WTC11 (cell line): ENCODE data around the gene TNFAIP3. TPM values are rescaled to one million over a fixed set of nuclear protein-coding genes. Genes with fewer than 3 reads are reported as not detected.

Experiments
- ATAC-seq: fragments of 200-7000 bp; cut with Tn5 transposase; 2 replicates; pipeline ENCODE4 v1.10.0; 2021; ENCODE audit warnings: mild to moderate bottlenecking, moderate library complexity
- CTCF ChIA-PET: fragments of 300-600 bp; sonication (Branson Sonifier 250); formaldehyde crosslinking; loops from one replicate; lab custom pipeline; 2021; ENCODE audit warnings: antibody characterized with exemption; lab: Charles Lee
- POLR2A ChIA-PET: fragments of 350-600 bp; sonication (Branson Sonifier 250); formaldehyde crosslinking; loops from one replicate; lab custom pipeline; 2021; ENCODE audit warnings: antibody characterized with exemption; lab: Charles Lee
- DNase-seq: peaks from one replicate; pipeline ENCODE4 v3.0.0; 2021; ENCODE audit warnings: low spot score
- H3K27ac Mint-ChIP-seq: 2 replicates; pipeline ENCODE4 v1.8.0; 2021; ENCODE audit warnings: mixed read lengths
- H3K27me3 Mint-ChIP-seq: 2 replicates; pipeline ENCODE4 v1.8.0; 2021; ENCODE audit warnings: low read depth, mild to moderate bottlenecking, moderate library complexity, mixed read lengths
- H3K36me3 Mint-ChIP-seq: 2 replicates; pipeline ENCODE4 v1.8.0; 2021; ENCODE audit warnings: mixed read lengths
- H3K4me1 Mint-ChIP-seq: 2 replicates; pipeline ENCODE4 v1.8.0; 2022; ENCODE audit warnings: mixed read lengths
- H3K4me3 Mint-ChIP-seq: 2 replicates; pipeline ENCODE4 v1.8.0; 2021; ENCODE audit warnings: mild to moderate bottlenecking, moderate library complexity, mixed read lengths
- H3K9me3 Mint-ChIP-seq: 2 replicates; pipeline ENCODE4 v1.8.0; 2021; ENCODE audit warnings: mixed read lengths
- ATF1 ChIP-seq: sonication (generic); formaldehyde crosslinking; IDR thresholded peaks from 2 replicates; pipeline ENCODE4 v1.8.1; 2023; ENCODE audit warnings: mild to moderate bottlenecking, moderate library complexity, missing genetic modification reagents
- ESRRA ChIP-seq: sonication (generic); formaldehyde crosslinking; IDR thresholded peaks from 2 replicates; pipeline ENCODE4 v1.8.1; 2022; ENCODE audit warnings: mild to moderate bottlenecking, missing genetic modification reagents, borderline replicate concordance
- GABPB1 ChIP-seq: sonication (generic); formaldehyde crosslinking; IDR thresholded peaks from 2 replicates; pipeline ENCODE4 v1.8.1; 2023; ENCODE audit warnings: mild to moderate bottlenecking, missing genetic modification reagents
- NR2C2 ChIP-seq: sonication (generic); formaldehyde crosslinking; IDR thresholded peaks from 2 replicates; pipeline ENCODE4 v1.8.0; 2022; ENCODE audit warnings: mild to moderate bottlenecking, missing genetic modification reagents
- OVOL2 ChIP-seq: fragments of 250-450 bp; sonication (Bioruptor Pico); IDR thresholded peaks from 2 replicates; pipeline ENCODE4 v1.9.0; 2021; ENCODE audit warnings: mild to moderate bottlenecking, borderline replicate concordance
- TCF7 ChIP-seq: sonication (generic); formaldehyde crosslinking; IDR thresholded peaks from 2 replicates; pipeline ENCODE4 v1.8.0; 2022; ENCODE audit warnings: mild to moderate bottlenecking, low read depth, missing genetic modification reagents, moderate library complexity
- ZNF317 ChIP-seq: sonication (generic); formaldehyde crosslinking; IDR thresholded peaks from 2 replicates; pipeline ENCODE4 v1.8.1; 2023; ENCODE audit warnings: low read depth, mild to moderate bottlenecking, moderate library complexity, missing genetic modification reagents, borderline replicate concordance
- total RNA-seq: library from RNA; stranded (reverse); gene quantifications from 3 replicates; pipeline ENCODE4 v1.2.3, GENCODE V29; 2021
- TF ChIP-seq, protein P1 (sequence below): sonication (generic); formaldehyde crosslinking; IDR thresholded peaks from 2 replicates; pipeline ENCODE4 v1.8.1; 2023; ENCODE audit warnings: mild to moderate bottlenecking, missing genetic modification reagents
- TF ChIP-seq, protein P2 (sequence below): sonication (generic); formaldehyde crosslinking; IDR thresholded peaks from 2 replicates; pipeline ENCODE4 v1.8.0; 2023; ENCODE audit warnings: mild to moderate bottlenecking, missing genetic modification reagents
- TF ChIP-seq, protein P3 (sequence below): sonication (generic); formaldehyde crosslinking; IDR thresholded peaks from 2 replicates; pipeline ENCODE4 v1.8.1; 2022; ENCODE audit warnings: mild to moderate bottlenecking, moderate library complexity, missing genetic modification reagents
- TF ChIP-seq, protein P4 (sequence below): fragments of 250-450 bp; sonication (Bioruptor Pico); IDR thresholded peaks from 2 replicates; pipeline ENCODE4 v1.9.0; 2021; ENCODE audit warnings: moderate library complexity, mild to moderate bottlenecking, inconsistent platforms, borderline replicate concordance
- TF ChIP-seq, protein P5 (sequence below): sonication (generic); formaldehyde crosslinking; IDR thresholded peaks from 2 replicates; pipeline ENCODE4 v1.8.1; 2022; ENCODE audit warnings: missing genetic modification reagents, borderline replicate concordance
- TF ChIP-seq, protein P6 (sequence below): sonication (generic); formaldehyde crosslinking; IDR thresholded peaks from 2 replicates; pipeline ENCODE4 v1.8.0; 2022; ENCODE audit warnings: missing genetic modification reagents

Gene TNFAIP3
- total RNA-seq, 1 experiment from 2014 or later, result 4.2 TPM

DNA sequence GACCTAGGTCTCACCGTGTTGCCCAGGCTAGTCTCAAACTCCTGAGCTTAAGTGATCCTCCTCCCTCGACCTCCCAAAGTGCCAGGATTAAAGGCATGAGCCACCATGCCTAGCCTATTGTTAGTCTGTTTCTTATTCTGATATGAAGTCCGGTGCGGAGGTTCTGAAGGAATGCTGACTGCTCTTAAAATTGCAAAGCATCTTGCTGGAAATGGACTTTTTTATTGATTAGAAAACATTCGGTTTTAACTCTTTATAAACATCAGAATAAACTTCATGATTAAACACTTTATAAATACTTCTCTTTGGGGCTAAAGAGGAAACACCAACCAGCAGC lies 3.2 kb downstream of the TNFAIP3 start:
- ATAC-seq, result no peak
- Mint-ChIP-seq H3K4me3 (no peak overlapping the region), H3K9me3 (no peaks in the 10 kb centered on the region), H3K27me3 (peaks cover 31% of the 10 kb centered on the region), H3K4me1 (peaks cover 28% of the 10 kb centered on the region), H3K27ac (no peak overlapping the region), H3K36me3 (no peaks in the 10 kb centered on the region)
- DNase-seq, result no peak
- POLR2A ChIA-PET, result no interaction called here
- CTCF ChIA-PET, result interaction anchor here (0.9 to 2.7 kb wide), 7 partner anchors 9 to 166 kb away, joined by 3 to 9 read pairs (median 5); no protein-coding TSS in a partner anchor
- TF ChIP-seq NR2C2 (CRISPR knock-in tag), result no peak

DNA sequence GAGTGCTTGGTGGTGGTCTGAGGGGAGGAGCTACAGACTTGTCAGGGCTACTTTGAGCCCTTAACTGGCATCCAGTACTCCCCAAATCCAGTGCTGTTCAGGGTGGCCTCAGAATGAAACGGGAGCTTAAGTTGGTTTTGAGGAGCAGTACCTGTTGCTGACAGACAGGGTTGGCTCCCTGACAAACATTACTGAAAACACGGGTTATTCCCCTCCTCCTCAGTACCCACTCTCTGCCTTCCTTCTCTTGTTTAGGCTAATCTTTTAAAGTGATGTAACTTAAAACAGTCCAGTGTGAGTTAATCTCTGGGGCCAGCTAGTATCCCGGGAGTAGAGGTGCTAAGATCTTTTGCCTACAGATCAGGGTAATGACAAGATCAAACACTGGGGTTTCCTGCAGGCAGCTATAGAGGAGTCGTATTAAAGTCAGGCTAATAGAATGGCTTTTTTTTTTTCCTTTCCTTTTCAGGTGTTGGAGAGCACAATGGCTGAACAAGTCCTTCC lies 3.7 kb downstream of the TNFAIP3 start:
- H3K4me3 Mint-ChIP-seq, result no peak overlapping the region
- H3K9me3 Mint-ChIP-seq, result no peaks in the 10 kb centered on the region
- DNase-seq (no peak), ATAC-seq (no peak; the same call in 1 of the 2 replicates)
- POLR2A ChIA-PET, result no interaction called here
- H3K36me3 Mint-ChIP-seq, result no peaks in the 10 kb centered on the region
- CTCF ChIA-PET, result interaction anchor here (0.9 to 2.7 kb wide), 7 partner anchors 9 to 166 kb away, joined by 3 to 9 read pairs (median 5); no protein-coding TSS in a partner anchor
- H3K27ac Mint-ChIP-seq, result no peak overlapping the region
- H3K27me3 Mint-ChIP-seq, result peaks cover 27% of the 10 kb centered on the region
- H3K4me1 Mint-ChIP-seq, result peaks cover 23% of the 10 kb centered on the region
- TF ChIP-seq GABPB1 (CRISPR knock-in tag), result 0 out of 2 replicates have a peak, but pooled peaks have one; percentile 8
- no peak for TF ChIP-seq TCF7 (CRISPR knock-in tag)
- TF ChIP-seq, protein P1, sequence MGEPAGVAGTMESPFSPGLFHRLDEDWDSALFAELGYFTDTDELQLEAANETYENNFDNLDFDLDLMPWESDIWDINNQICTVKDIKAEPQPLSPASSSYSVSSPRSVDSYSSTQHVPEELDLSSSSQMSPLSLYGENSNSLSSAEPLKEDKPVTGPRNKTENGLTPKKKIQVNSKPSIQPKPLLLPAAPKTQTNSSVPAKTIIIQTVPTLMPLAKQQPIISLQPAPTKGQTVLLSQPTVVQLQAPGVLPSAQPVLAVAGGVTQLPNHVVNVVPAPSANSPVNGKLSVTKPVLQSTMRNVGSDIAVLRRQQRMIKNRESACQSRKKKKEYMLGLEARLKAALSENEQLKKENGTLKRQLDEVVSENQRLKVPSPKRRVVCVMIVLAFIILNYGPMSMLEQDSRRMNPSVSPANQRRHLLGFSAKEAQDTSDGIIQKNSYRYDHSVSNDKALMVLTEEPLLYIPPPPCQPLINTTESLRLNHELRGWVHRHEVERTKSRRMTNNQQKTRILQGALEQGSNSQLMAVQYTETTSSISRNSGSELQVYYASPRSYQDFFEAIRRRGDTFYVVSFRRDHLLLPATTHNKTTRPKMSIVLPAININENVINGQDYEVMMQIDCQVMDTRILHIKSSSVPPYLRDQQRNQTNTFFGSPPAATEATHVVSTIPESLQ (CRISPR knock-in tag), result no peak

DNA sequence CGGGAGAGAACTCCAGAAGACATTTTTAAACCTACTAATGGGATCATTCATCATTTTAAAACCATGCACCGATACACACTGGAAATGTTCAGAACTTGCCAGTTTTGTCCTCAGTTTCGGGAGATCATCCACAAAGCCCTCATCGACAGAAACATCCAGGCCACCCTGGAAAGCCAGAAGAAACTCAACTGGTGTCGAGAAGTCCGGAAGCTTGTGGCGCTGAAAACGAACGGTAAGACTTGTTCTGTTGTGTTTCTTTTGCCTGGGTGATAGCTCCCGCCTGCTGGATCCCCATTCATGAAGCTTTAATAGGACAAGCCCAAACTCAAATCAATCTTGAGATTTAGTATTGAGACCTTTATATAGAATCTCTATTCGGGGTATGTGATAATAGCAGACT lies 4.2 kb downstream of the TNFAIP3 start:
- TF ChIP-seq GABPB1 (CRISPR knock-in tag) (0 out of 2 replicates have a peak, but pooled peaks have one; percentile 5), ATF1 (CRISPR knock-in tag) (no peak), ZNF317 (CRISPR knock-in tag) (no peak)
- TF ChIP-seq, protein P2, sequence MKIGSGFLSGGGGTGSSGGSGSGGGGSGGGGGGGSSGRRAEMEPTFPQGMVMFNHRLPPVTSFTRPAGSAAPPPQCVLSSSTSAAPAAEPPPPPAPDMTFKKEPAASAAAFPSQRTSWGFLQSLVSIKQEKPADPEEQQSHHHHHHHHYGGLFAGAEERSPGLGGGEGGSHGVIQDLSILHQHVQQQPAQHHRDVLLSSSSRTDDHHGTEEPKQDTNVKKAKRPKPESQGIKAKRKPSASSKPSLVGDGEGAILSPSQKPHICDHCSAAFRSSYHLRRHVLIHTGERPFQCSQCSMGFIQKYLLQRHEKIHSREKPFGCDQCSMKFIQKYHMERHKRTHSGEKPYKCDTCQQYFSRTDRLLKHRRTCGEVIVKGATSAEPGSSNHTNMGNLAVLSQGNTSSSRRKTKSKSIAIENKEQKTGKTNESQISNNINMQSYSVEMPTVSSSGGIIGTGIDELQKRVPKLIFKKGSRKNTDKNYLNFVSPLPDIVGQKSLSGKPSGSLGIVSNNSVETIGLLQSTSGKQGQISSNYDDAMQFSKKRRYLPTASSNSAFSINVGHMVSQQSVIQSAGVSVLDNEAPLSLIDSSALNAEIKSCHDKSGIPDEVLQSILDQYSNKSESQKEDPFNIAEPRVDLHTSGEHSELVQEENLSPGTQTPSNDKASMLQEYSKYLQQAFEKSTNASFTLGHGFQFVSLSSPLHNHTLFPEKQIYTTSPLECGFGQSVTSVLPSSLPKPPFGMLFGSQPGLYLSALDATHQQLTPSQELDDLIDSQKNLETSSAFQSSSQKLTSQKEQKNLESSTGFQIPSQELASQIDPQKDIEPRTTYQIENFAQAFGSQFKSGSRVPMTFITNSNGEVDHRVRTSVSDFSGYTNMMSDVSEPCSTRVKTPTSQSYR (CRISPR knock-in tag), result no peak
- peaks cover 23% of the 10 kb centered on the region for H3K27me3 Mint-ChIP-seq
- CTCF ChIA-PET, result interaction anchor here (1.1 to 2.7 kb wide), 5 partner anchors 8 to 167 kb away, joined by 3 to 9 read pairs (median 8); no protein-coding TSS in a partner anchor
- H3K4me1 Mint-ChIP-seq, result peaks cover 18% of the 10 kb centered on the region
- H3K27ac Mint-ChIP-seq, result no peak overlapping the region
- POLR2A ChIA-PET, result no interaction called here
- H3K36me3 Mint-ChIP-seq, result no peaks in the 10 kb centered on the region
- H3K9me3 Mint-ChIP-seq, result no peaks in the 10 kb centered on the region
- no peak overlapping the region for H3K4me3 Mint-ChIP-seq
- ATAC-seq (no peak), DNase-seq (no peak)

DNA sequence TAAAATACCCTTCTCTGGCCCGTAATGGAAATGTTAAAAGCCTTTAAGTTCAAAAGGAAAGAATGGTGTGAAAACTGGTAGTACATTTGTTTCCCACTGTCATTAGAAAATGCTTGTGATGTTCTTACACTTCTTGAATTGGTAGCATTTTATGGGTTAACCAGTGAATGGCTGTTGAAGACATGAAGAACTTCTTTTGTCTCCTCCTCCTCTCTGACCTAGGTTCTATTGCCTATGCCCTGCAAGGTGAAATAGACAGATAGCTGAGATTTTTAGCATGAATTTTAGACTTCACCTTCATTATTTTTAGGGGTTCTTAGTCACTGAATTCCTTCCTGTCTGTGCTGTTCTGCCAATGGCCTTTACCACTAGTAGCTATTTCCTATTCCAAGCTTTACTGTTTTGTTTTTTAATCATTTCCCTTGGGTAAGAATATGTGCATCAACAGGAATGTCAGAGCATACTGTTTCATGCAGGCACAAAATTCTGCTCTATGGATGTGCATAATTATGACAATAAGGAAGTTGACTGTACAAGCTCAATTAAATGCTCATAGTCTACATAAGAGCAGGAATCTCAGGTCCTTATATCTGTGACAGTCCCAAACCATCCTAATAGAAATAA lies 4.9 kb downstream of the TNFAIP3 start:
- no peak overlapping the region for H3K4me3 Mint-ChIP-seq
- no peaks in the 10 kb centered on the region for H3K36me3 Mint-ChIP-seq
- H3K27me3 Mint-ChIP-seq, result peaks cover 23% of the 10 kb centered on the region
- CTCF ChIA-PET, result interaction anchor here (2.1 to 2.7 kb wide), 2 partner anchors 72 to 167 kb away, joined by 8 to 9 read pairs; no protein-coding TSS in a partner anchor
- H3K9me3 Mint-ChIP-seq, result no peaks in the 10 kb centered on the region
- peaks cover 16% of the 10 kb centered on the region for H3K4me1 Mint-ChIP-seq
- no peak overlapping the region for H3K27ac Mint-ChIP-seq
- DNase-seq (no peak), ATAC-seq (no peak)
- POLR2A ChIA-PET, result no interaction called here
- TF ChIP-seq OVOL2 (CRISPR knock-in tag) (no peak), ESRRA (CRISPR knock-in tag) (no peak)
- TF ChIP-seq, protein P3, sequence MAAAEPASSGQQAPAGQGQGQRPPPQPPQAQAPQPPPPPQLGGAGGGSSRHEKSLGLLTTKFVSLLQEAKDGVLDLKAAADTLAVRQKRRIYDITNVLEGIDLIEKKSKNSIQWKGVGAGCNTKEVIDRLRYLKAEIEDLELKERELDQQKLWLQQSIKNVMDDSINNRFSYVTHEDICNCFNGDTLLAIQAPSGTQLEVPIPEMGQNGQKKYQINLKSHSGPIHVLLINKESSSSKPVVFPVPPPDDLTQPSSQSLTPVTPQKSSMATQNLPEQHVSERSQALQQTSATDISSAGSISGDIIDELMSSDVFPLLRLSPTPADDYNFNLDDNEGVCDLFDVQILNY (CRISPR knock-in tag), result no peak
- TF ChIP-seq, protein P4, sequence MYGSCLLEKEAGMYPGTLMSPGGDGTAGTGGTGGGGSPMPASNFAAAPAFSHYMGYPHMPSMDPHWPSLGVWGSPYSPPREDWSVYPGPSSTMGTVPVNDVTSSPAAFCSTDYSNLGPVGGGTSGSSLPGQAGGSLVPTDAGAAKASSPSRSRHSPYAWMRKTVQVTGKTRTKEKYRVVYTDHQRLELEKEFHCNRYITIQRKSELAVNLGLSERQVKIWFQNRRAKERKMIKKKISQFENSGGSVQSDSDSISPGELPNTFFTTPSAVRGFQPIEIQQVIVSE (CRISPR knock-in tag), result no peak
- TF ChIP-seq, protein P5, sequence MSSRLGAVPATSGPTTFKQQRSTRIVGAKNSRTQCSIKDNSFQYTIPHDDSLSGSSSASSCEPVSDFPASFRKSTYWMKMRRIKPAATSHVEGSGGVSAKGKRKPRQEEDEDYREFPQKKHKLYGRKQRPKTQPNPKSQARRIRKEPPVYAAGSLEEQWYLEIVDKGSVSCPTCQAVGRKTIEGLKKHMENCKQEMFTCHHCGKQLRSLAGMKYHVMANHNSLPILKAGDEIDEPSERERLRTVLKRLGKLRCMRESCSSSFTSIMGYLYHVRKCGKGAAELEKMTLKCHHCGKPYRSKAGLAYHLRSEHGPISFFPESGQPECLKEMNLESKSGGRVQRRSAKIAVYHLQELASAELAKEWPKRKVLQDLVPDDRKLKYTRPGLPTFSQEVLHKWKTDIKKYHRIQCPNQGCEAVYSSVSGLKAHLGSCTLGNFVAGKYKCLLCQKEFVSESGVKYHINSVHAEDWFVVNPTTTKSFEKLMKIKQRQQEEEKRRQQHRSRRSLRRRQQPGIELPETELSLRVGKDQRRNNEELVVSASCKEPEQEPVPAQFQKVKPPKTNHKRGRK (CRISPR knock-in tag), result no peak
- TF ChIP-seq, protein P6, sequence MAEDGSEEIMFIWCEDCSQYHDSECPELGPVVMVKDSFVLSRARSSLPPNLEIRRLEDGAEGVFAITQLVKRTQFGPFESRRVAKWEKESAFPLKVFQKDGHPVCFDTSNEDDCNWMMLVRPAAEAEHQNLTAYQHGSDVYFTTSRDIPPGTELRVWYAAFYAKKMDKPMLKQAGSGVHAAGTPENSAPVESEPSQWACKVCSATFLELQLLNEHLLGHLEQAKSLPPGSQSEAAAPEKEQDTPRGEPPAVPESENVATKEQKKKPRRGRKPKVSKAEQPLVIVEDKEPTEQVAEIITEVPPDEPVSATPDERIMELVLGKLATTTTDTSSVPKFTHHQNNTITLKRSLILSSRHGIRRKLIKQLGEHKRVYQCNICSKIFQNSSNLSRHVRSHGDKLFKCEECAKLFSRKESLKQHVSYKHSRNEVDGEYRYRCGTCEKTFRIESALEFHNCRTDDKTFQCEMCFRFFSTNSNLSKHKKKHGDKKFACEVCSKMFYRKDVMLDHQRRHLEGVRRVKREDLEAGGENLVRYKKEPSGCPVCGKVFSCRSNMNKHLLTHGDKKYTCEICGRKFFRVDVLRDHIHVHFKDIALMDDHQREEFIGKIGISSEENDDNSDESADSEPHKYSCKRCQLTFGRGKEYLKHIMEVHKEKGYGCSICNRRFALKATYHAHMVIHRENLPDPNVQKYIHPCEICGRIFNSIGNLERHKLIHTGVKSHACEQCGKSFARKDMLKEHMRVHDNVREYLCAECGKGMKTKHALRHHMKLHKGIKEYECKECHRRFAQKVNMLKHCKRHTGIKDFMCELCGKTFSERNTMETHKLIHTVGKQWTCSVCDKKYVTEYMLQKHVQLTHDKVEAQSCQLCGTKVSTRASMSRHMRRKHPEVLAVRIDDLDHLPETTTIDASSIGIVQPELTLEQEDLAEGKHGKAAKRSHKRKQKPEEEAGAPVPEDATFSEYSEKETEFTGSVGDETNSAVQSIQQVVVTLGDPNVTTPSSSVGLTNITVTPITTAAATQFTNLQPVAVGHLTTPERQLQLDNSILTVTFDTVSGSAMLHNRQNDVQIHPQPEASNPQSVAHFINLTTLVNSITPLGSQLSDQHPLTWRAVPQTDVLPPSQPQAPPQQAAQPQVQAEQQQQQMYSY (CRISPR knock-in tag), result no peak
